ENCODE results near the gene IGSF21.

GRCh38 chr1:18141661-18142060 is 34.1 kb downstream of the IGSF21 start:
- no peak for TF ChIP-seq POLR2A (IDR thresholded peaks at IDR 0.05; ENCODE audit: low read length)
- no peak for TF ChIP-seq GATA1 (IDR thresholded peaks at IDR 0.05; ENCODE audit: low read depth, low read length)
